ENCODE results near the gene NOTCH4.
A peak's percentile ranks its signal among the peaks of the same experiment; 100 is the strongest.

The NOTCH4 gene

DNA sequence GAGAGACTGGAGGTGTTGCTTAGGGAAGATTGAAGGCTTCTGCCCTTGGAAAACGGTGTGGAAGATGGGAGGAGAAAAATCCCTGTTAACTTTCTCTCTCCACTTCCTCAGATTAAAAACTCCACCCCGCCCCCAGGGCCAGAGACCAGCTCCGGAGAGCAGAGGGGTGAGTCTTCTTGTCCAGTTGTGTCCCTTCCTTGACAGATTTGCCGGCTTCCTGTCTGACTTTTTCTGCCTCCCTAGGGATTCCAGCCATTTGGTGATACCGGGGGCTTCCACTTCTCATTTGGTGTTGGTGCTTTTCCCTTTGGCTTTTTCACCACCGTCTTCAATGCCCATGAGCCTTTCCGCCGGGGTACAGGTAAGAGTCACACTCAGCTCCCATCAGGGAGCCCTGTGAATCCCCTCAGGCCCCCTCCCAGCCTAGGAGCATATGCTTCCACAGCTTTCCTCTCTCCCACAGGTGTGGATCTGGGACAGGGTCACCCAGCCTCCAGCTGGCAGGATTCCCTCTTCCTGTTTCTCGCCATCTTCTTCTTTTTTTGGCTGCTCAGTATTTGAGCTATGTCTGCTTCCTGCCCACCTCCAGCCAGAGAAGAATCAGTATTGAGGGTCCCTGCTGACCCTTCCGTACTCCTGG, 44.0 kb downstream of the NOTCH4 start:
- no peak for DNase-seq

- DNase-seq, result no peak
Measured at GRCh38 chr6:32178547-32179440, 45.1 kb downstream of the NOTCH4 start.

DNA sequence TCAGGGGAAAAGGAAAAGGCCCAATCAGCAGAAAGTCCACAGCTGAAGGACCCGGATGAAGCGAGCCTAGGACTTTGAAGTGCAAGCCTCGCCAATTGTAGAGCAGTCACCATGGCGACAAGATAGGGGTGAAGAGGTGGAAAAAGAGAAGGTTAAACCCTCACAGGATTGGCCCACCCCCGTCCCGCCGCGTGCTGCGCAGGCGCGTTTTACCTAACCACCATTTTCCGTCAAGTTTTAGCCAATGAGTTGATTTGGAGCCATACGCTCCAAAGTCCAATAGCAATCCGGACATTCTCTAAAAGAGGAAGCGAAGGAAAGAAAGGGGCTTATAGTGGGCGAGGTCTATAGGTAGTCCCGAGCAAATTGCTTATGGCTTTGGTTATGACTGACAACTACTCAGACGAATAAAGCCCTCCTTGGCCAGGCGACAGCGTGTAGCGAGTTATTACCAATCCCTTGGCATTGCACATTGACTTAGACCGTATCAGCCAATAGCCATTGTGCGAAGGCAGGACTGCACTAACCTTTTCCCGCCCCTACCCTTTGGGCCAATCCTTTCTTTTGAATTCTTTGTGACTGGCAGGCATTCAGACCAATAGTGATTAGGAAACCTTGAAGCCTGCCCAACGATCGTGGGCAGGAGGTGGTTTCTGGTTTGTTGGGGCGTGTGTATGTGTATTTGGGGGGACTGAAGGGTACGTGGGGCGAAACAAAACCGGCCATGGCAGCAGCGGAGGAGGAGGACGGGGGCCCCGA, 45.9 kb downstream of the NOTCH4 start, which contains the start of gene RNF5:
RNF5 (plus strand) TSS at position 618 of the 759 bp plus-strand sequence; CDS start at position 725, 107 bp downstream.
- DNase-seq, result peak; percentile 96 to 100 (median 99)

DNA sequence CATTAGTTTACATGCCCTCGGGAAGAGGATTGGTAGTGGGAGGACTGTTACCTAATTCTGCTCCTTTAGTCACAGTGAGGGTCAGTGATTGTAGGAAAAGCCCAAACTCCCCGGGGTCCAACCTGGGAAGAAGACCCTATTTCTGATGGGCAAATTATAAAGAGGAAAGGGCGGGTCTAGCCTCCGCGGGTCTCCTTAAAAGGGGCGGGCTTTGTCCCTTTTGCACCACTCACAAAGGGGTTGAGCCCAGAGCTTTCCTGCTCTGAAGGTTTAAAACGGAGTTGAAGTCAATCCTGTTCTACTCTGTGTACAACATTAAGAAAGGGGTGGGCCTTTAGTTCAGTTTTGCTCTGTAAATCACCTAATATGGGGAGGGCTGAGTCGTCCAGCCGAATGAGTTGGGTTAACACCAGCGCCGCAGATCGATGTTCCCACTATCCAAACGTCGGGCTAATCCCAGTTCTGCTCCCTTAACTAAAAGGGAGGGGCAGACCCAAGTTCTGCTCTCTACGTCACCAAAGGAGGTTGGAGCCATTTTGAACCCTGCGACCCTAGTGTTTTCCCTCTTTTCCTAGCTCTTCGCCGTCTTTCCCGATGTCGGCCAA, 46.6 kb downstream of the NOTCH4 start:
- peak in 3 of 4 experiments; percentile 59 to 65 (median 60) for DNase-seq

GRCh38 chr6:32176476-32177182, 47.2 kb downstream of the NOTCH4 start:
- DNase-seq, result peak in 1 of 4 experiments; percentile 33

- DNase-seq, result peak; percentile 95 to 98 (median 96)
Measured at GRCh38 chr6:32175711-32176475, 48.0 kb downstream of the NOTCH4 start, which contains the start of gene AGPAT1. AGPAT1 (minus strand) TSS chr6:32176084; CDS start chr6:32171496, 4,588 bp downstream.

GRCh38 chr6:32175322-32175710, 48.6 kb downstream of the NOTCH4 start:
- DNase-seq, result no peak

GRCh38 chr6:32174416-32174815, 49.5 kb downstream of the NOTCH4 start:
- no peak for DNase-seq

GRCh38 chr6:32173051-32173727, 50.7 kb downstream of the NOTCH4 start:
- peak in 2 of 4 experiments; percentile 20 to 31 for DNase-seq

GRCh38 chr6:32171234-32171633, 52.6 kb downstream of the NOTCH4 start:
- no peak for DNase-seq

GRCh38 chr6:32170294-32170693, 53.6 kb downstream of the NOTCH4 start:
- DNase-seq, result no peak

DNA sequence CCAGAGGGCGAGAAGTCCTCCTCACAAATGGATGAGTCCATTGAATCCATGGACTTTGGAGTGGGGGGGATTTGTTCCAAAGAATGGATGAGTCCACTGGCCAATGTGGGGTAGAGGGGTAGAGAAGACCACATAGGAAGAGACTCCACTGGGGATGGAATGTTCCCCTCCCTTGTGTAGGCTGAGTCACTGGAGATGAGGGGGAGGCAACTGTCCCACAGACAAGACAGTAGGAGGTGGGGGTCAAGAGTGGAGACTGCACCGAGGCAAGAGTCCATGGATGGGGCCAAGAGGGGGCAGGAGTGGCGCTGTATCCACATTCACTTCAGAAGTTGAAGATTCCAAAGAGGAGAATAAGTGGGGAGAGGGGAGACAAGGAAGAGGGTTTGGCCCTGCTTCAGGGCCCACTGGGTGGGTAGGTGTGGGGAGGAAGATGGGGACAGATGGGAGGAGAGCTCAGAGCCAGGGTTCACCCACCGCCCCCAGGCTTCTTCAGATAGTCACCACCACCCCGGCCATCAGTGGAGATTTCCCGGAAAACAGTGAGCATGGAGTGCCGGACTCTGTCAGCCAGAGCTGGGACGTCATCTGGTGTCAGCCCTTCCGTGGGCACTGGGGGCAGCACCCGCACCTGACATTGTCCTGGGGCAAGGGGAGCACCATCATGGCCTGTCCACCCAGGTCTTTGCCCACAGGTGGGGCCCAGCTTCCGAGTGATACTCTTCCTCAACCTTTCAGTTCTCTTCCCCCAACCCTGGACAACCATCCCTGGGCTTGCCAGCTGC, 54.9 kb downstream of the NOTCH4 start:
- no peak for DNase-seq

GRCh38 chr6:32168350-32168749, 55.5 kb downstream of the NOTCH4 start:
- DNase-seq, result no peak

DNA sequence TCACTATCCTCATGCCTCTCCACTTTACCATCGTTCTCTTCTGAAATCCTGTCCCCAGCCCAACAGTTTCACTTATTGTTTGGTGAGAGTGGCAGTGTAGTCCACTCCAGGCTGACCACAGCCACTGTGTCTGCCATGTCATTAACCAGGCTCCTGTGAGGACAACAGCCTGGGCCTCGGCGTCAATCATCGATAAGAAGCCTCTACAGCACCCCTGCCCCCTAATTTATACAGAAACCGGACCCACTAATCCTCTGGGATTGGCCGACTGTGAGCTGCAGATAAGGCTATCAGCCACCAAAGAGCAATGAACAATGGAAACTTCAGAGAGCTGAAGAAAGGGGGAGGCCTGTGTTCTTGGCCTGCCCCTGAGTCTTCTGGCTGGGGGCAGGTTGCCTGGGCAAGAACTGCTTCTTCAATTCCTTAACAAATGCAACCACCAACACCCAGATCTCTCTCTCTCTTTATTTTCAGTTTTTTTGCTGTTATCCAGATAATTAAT, 56.1 kb downstream of the NOTCH4 start:
- DNase-seq, result no peak

GRCh38 chr6:32167154-32167760, 56.6 kb downstream of the NOTCH4 start:
- no peak for DNase-seq

GRCh38 chr6:32166411-32167061, 57.3 kb downstream of the NOTCH4 start:
- no peak for DNase-seq

- DNase-seq, result no peak
Measured at GRCh38 chr6:32164295-32164694, 59.6 kb downstream of the NOTCH4 start, which contains the start of gene EGFL8. EGFL8 (plus strand) TSS chr6:32164595; CDS start chr6:32166166, 1,571 bp downstream.
